ENCODE measurements around the gene STX4.

The STX4 gene

DNA sequence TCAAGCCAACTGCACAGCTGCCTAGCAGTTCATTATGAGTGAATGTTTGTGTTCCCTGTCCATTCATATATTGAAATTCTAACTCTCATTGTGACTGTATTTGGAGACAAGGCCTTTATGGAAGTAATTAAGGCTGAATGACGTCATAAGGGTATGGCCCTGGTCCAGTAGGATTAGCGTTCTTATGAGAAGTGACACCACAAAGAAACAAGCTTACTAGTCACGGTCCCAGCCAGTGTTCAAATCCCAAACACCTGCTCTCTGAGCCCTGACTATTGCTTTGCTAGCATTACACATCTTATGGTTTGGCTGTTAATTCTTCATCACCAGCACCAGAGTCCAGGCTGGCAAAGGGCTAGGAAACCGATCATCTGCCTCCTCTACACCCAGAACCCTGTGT lies 38.5 kb downstream of the STX4 start:
- DNase-seq: no peak

DNA sequence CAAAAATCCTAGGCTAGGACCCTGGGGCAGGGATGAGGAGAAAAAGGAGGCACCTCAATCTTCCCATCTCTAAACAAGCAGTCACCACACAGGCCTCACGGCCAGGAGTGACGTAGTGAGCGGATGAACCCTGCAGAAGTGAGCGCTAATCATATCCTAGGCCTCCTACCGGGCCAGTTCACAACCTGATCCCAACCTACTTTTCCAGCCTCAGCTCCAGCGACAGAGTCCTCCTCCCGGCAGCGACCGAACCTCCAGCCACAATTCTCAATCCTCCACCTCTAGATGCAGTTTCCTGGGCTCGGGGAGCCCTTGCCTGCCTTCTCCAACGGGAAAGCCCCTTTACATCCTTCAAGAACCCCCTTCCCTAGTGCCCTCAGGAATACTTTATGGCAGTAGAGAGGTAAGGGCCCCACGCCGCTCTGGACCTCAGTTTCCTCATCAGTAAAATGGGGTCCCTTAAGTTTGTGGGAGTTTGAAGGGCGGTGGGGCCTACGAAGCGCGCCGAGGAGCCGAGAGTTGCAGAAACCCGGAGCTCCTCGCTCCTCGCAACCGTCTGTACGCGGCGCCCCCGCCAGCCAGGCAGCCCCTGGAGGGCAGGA lies 39.3 kb downstream of the STX4 start:
- peak in 1 of 6 experiments; percentile 9 for DNase-seq

DNA sequence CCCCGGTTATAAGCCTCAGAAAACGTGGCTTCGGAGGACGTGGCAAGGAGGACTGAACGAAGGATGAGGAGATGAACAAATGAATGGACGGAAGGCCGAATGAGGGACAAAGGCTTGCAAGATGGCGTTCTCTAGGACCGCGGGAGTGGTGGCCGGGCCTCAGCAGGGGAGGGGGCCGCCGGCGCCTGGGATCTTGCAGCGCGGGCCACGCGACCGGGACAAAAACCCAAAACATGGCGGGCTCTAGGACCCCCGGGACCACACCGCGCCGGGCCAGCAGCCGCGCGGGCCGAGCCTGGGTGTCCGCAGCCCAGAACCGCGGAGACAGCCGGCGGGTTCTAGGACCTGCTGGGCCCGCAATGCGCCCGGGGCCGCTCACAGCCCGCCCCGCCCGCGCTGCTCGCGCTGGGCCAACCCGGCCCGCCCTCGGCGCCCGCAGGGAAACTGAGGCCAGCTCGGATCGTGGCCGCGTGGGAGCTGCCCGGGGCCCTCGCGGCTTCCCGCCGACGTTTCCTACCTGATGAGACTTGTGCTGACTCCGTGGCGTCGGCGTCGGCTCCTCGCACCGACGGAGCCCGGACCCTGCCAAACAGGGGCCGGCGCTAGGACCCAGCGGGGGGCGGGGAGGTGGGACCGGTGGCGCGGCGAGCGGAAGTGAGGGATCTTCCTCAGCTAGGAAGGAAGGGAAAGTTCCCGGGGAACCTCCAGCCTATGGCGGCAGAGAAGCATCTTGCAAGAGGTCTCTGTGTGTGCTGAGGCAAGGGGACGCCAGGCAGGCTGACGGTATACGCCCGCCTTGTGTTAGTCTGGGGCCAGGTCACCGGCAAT lies 40.0 kb downstream of the STX4 start:
- peak; percentile 73 to 92 (median 82) for DNase-seq

DNA sequence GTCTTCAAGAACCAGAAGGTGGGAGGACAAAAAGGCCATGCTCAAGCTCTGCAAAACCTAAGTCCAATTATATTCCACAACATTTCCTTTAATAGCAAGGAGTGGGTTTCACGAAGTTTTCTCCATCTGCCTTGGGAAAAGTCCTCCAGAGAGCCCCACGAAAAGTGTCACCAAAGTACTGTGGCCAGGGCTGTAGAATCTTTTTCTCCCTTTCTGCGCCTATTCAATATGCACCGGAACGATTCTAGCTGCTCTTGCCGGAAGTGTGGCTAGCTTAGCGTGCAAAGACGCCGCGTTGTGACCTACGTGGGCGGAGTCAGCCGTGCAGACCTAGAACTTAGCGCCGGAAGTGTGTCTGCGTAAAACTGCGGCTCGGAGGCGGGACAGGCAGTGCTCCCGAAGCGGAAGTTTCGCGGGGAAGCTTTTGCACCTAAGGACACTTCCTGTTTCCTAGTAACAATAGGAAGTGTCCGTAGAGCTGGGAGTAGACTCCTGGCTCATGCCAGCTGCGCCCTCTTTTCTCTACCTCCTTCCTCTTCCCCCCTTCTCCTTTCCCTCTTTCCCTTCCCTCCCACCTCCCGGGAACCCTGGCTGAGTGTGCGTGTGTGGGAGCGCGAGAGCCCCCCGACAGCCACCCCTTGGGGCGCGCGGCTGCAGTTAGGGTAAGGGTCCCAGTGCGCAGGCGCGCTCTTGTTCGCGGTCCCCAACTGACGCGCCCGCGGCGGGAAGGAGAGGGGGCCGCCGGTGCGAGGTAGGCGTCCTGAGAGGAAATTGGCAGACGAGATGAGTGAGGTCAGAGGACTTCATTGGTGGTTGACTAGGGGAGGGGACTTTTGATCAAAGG lies 40.8 kb downstream of the STX4 start, which contains the start of the genes ZNF646 and ZNF668:
Gene ZNF646 (plus strand): TSS at position 453 of the 844 bp plus-strand sequence. CDS start 1,903 bp downstream, outside the sequence.
Gene ZNF668 (minus strand): TSS at position 271 of the 844 bp plus-strand sequence. CDS start 9,781 bp downstream, outside the sequence.
- peak; percentile 95 to 98 (median 97) for DNase-seq

DNA sequence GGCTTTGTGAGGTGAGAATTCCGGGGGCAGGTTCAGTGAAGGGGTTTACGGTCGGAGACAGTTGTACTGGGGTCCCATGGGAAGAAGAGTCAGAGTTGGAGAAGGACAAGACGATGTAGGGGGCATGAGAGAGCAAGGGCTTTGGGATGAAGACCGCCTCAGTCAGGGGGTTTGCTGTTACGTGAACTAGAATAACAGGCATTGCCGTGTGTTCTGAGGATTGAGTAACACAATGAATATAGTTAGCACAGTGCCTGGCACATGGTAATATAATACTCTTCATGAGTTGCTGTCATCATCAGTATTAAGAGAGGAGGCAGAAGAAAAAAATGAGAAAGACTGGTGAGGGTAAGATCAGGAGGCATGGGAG lies 41.4 kb downstream of the STX4 start:
- DNase-seq: no peak

DNA sequence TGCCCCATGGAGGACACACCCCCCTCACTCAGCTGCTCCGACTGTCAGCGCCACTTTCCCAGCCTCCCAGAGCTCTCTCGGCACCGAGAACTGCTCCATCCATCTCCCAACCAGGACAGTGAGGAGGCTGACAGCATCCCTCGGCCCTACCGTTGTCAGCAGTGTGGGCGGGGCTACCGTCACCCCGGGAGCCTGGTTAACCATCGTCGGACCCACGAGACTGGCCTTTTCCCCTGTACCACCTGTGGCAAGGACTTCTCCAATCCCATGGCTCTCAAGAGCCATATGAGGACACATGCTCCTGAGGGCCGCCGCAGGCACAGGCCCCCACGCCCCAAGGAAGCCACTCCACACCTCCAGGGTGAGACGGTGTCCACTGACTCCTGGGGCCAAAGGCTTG lies 43.0 kb downstream of the STX4 start:
- no peak for DNase-seq

GRCh38 chr16:31077024-31077423 lies 43.7 kb downstream of the STX4 start:
- no peak for DNase-seq

DNA sequence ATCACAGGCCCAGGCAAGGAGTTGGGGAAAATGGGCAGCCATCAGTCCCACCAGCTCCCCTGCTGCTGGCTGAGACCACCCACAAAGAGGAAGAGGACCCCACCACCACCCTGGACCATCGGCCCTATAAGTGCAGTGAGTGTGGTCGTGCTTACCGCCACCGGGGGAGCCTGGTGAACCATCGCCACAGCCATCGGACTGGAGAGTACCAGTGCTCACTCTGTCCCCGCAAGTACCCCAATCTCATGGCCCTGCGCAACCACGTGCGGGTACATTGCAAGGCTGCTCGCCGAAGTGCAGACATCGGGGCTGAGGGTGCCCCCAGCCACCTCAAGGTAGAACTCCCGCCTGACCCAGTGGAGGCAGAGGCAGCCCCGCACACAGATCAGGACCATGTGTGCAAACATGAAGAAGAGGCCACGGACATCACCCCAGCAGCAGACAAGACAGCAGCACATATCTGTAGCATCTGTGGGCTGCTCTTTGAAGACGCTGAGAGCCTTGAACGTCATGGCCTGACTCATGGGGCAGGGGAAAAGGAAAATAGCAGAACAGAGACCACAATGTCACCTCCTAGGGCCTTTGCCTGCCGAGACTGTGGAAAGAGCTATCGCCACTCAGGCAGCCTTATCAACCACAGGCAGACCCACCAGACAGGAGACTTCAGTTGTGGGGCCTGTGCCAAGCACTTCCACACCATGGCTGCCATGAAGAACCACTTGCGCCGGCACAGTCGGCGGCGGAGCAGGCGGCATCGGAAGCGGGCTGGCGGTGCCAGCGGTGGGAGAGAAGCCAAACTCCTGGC lies 44.4 kb downstream of the STX4 start:
- no peak for DNase-seq

GRCh38 chr16:31078597-31079341 lies 45.4 kb downstream of the STX4 start:
- no peak for DNase-seq

DNA sequence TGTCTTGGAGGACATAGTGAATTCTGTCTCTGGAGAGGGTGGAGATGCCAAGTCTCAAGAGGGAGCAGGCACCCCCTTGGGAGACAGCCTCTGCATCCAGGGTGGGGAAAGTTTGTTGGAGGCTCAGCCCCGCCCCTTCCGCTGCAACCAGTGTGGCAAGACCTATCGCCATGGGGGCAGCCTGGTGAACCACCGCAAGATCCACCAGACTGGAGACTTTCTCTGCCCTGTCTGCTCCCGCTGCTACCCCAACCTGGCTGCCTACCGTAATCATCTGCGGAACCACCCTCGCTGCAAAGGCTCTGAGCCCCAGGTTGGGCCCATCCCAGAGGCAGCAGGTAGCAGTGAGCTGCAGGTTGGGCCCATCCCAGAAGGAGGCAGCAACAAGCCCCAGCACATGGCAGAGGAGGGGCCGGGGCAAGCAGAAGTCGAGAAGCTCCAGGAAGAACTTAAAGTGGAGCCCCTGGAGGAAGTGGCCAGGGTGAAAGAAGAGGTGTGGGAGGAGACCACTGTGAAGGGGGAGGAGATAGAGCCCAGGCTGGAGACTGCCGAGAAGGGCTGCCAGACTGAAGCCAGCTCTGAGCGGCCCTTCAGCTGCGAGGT lies 46.1 kb downstream of the STX4 start:
- no peak for DNase-seq

GRCh38 chr16:31080035-31080629 lies 46.8 kb downstream of the STX4 start:
- DNase-seq: no peak

GRCh38 chr16:31080756-31081419 lies 47.5 kb downstream of the STX4 start:
- no peak for DNase-seq

GRCh38 chr16:31081428-31082351 lies 48.3 kb downstream of the STX4 start:
- no peak for DNase-seq

DNA sequence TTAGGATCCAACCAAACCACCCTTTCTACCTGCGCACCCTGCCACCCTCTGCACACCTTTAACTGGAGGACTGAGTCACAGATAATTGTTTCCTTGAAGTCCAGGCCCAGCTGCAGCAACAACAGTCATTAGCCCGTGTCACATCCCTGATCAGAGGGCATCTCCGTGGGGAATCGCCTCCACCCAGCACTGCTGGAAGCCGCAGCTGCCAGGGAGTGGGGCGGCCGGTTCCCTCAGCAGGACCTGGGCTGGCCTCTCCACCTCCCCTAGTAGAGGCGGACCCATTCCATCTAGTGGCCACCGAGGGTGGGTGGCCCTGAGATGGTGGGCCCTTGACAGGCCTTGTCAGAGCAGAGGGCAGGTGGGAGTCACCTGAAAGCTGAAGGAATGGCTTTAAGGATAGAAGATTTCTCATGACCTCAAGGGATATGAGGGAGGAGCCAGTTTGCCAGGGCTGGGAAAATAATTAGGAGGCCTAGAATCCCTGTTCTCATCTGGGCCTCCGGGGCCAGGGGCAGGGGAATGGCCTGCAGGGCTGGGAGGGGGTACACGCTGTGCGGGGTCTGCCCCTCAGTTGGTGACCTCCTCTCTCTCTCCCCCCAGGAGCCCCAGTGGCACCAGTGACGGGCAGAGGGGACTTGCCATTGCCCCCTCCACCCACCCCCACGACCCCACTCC lies 49.1 kb downstream of the STX4 start:
- DNase-seq: no peak

DNA sequence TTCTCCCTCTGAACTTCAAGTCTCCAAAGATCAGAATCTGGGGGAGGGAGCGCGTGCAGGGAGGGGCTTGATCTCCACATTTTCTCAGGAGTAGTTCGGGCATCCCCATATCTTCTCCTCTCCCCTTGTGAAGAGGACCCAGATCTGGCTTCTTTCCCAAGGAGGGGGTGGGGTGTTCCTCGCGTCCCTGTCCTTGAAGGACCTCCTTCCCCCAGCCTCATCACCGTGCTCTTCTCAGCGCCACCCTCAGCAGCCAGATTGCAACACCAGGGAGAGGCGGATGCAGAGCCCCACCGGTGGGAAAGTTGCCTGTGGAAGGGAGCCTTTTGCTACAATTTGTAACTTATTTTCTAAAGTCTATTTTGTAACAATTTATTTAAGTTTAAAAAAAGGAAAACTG lies 49.7 kb downstream of the STX4 start:
- no peak for DNase-seq

GRCh38 chr16:31083556-31083955 lies 50.2 kb downstream of the STX4 start:
- DNase-seq: no peak

- DNase-seq: no peak
Observed at GRCh38 chr16:31083981-31084380, 50.6 kb downstream of the STX4 start.

GRCh38 chr16:31084584-31085302 lies 51.4 kb downstream of the STX4 start:
- no peak for DNase-seq
